GM18502 (cell line): Measurements from ENCODE around the gene SOS1.
"Not testable (repeated sequence)": the region's sequence is repeated elsewhere in the genome, so short reads cannot be mapped to it uniquely, and the experiment has no call there.

Source experiments
- ATAC-seq: cut with Tn5 transposase; IDR thresholded peaks from one replicate; pipeline ENCODE4 v1.9.1; 2021; ENCODE audit warnings: mild to moderate bottlenecking; ENCODE audit not compliant: unreplicated experiment, poor library complexity

Gene SOS1

DNA sequence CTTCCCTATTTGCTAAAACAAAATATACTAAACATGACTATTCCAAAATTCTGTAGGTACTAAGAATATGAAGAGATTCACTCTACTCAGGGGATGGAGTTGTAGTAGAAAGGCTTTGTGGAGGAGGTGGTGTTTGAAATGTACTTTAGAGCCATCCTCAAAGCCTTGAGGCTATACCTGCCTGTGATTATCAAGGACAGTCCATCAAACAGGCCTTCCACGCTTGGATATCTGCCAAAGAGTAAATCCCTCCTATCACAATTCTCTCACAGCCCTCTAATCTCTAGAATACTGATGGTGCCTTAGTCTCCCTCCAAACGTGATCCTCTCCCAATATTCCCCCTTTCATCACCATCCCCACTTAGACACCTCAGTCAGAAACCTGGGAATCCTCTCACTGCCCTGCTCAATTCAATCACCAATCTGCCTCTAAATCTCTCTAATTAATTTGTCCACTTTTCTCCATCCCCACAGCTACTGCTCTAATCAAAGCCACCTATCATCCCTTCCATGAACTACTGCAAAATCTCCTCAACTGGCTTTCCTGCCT lies 13.1 kb downstream of the SOS1 start:
- ATAC-seq = no peak

DNA sequence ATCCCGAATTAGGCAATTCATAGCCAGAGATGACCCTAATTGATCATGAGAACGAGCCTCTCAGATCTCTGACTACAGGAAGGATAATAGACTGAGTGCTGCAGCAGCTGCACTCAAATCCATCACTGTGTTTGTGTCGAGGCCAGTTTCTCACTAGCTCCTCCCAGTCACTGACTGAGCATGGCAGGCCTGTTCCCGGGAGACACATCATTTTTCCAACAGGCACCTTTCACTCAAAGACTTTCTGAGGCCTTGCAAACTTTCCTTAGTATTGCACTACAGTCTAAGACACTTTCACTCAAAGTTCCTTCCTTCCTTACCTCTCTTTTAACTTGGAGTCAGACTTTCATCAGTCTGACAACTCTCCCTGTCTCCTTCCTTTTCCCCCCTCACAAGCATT lies 13.7 kb downstream of the SOS1 start:
- ATAC-seq = no peak

DNA sequence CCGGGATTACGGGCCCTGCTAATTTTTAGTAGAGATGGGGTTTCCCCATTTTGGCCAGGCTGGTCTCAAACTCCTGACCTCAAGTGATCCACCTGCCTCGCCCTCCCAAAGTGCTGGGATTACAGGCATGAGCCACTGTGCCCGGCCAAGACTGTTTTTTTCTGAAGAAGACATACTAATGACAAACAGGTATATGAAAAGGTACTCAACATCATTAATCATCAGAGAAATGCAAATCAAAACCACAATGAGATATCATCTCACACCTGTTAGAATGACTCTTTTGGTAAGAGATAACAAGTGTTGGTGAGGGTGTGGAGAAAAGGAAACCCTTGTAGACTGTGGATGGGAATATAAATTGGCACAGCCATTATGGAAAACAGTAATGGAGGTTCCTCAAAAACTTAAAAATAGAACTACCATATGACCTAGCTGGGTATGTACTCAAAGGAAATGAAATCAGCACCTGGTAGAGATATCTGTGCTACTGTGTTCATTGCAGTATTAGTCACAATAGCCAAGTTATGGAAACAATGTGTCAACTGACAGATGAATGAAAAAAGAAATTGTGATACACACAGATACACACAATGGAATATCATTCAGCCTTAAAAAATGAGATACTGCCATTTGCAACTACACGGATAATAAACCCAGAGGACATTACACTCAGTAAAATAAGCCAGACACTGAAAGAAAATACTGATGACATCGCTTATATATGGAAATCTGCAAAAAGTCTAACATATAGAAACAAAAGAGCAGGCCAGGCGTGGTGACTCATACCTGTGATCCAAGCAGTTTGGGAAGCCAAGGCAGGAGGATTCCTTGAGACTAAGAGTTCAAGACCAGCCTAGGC lies 20.8 kb downstream of the SOS1 start:
- peak; percentile 82 for ATAC-seq

DNA sequence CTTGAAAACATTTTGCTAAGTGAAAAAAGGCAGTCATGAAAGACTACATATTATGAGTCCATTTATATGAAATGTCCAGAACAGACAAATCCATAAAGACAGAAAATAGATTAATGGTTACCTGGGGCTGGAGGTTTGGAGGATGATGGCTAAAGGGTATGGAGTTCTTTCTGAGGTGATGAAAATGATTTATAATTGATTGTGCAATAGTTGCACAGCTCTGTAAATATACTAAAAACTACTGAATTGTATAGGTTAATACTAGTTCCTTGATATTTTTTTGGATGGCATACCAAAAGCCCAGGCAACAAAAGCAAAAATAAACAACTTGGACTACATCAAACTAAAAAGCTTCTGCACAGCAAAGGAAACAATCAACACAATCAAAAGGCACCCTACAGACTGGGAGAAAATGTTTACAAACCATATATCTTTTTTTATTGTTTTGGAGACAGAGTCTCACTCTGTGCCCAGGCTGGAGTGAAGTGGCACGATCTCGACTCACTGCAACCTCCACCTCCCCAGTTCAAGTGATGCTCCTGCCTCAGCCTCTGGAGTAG lies 21.5 kb downstream of the SOS1 start:
- no peak for ATAC-seq

DNA sequence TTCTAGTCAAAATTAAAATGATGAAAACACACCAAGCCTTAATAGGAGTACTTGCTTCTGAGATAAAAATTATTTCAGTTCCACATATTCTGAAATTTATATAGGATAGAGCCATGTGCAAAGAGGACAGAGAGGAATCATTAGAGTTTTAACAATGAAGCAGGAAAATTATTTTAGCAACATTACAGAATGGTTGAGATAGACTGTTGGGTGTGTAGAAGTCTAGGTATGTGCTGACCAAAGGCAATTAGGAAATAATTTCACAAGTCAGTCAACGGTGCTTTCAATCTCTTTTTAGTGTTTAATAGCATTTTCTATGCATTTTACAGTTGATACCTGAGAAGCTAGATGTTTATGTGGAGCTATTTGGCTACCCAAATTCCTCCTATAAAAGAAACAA lies 25.2 kb downstream of the SOS1 start:
- ATAC-seq = no peak

DNA sequence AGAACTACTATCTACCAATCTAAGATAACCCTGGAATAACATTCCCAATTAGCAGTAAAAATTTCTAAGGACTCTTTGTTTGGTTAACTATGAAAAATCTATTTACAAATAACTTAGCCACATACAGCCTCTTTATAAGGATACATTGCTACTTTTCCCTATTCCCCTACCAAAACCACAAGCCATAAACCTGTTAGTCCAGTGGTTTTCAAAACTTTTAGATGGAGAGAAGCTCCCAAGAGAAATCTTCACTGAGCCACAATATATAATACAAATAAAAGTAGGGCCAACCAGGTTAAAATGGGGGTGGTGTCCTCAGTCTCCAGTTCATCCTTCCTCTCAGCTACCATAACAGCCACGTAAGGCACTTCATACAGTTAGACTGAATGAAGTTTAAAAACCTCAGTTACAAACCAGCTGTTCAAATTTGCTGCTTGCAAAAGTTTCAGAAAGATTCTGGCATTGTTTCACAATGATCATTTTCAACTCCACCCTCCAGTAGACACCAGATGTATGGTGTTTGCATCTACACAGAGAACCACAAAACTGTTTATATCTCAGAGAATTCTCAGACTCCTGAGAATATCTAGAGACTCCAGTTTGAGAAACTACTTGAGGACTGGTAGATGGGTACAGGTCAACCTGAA lies 26.0 kb downstream of the SOS1 start:
- ATAC-seq = peak; percentile 83

DNA sequence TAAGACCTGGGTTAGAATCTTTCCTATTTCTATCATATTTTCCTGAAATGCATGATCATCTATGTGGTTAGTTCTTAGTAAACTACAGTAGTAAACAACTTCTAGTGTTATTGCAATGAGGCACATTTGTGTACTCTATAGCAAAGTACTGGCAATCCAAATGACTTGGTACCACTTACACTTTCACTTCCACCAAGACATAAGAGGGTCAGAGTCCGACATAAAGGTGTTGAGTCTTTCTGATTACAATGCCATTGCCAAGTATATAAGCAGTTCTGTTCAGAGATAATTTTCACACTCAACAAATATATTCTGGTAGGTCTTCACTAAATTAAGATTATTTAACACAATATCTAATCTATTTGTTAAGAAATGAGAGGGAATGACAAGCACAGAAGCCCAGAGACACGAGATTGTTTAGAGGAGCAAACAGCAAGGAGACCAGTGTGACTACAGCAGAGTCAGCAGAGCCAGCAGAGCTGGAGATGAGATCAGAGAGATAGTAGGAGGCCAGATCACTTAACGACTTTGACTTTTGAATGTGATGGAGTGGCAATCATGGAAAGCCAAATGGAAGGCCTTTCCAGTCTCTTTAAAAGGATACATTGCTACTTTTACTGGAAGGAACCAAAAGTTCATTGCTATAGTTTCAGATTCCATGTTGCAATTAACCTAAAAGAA lies 27.5 kb downstream of the SOS1 start:
- ATAC-seq = peak; percentile 39

DNA sequence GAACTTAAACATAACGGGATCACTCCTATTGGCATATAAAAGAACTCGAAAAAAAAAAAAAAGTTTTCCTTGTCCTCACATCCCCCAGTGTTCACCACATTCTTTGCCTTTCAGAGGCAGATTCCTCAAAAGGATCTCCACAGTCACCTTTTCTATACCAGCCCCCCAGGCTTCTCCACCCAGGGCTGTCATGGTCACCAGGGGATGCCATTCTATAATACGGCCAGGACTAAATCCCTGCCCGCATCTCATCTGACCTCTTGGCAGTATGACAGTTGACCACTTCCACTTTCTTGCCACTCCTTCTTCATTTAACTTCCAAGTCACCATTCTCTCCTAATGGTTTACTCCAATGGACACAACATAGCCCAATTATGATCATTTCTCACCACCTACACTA lies 29.3 kb downstream of the SOS1 start:
- ATAC-seq = no peak

DNA sequence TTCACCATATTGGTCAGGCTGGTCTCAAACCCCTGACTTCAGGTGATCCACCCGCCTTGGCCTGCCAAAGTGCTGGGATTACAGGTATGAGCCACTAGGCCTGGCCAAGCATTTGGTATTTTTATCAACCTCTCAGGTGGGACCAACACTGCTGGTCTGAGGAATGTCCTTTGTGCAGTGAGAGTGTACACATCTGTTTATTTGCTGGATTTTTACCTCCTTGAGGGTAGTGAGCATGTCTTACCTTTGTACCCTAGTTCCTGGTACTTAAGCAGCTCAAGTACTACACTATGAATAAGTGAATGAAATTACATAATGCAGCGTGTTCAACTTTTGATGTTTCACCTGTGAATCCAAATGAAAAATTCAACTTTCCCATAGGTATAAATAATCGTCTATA lies 29.8 kb downstream of the SOS1 start:
- ATAC-seq = no peak

DNA sequence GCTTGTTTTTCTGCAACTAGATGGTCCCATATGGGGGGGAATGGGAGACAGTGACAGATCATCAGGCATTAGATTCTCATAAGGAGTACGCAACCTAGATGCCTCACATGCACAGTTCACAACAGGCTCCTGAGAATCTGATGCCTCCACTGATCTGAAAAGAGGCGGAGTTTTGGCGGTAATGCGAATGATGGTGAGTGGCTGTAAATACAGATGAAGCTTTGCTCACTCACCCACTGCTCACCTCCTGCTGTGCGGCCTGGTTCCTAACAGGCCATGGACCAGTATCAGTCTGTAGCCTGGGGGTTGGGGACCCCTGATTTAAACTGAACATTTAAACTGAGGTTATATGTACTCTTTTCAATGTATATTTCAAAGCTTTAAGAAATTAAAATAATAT lies 40.7 kb downstream of the SOS1 start:
- ATAC-seq = no peak

DNA sequence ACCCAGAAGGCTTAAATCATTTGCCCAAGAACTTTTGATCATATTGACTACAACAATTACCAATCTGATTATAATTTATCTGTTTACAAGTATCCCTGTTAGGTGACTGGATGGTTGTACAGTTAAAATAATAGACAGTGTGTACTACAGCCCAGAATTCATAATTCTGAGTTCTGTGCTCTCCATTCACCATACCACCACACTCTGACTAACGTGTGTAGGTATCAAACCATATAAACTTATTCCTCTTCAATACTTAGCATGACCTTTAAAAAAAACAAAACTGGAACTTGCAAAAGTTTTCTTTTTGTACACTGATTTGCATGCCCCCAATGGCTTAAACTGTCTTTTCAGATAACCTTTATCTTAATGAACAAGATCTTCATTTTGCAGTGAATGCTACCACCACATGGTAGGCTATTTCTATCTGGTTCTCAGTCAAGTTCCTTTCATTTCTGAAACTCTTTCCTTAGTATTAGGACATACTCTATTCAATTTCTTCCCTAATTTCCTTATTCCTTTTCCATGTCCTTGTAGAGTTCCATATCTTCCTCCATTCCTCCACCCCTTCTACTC lies 50.9 kb downstream of the SOS1 start:
- ATAC-seq = no peak

DNA sequence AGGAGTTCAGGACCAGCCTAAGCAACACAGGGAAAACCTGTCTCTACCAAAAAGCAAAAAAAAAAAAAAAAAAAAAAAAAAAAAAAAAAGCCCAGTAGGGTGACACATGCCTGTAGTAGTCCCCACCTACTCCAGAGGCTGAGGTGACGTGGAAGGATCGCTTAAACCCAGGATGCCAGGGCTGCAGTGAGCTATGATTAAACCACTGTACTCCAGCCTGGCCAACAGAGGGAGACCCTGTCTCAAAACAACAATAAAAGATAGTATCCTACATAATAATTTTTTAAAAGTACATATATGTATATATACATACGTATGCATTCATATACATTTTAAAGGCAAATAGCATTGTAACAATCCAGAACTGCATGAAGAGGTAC lies 51.7 kb downstream of the SOS1 start:
- no peak for ATAC-seq

DNA sequence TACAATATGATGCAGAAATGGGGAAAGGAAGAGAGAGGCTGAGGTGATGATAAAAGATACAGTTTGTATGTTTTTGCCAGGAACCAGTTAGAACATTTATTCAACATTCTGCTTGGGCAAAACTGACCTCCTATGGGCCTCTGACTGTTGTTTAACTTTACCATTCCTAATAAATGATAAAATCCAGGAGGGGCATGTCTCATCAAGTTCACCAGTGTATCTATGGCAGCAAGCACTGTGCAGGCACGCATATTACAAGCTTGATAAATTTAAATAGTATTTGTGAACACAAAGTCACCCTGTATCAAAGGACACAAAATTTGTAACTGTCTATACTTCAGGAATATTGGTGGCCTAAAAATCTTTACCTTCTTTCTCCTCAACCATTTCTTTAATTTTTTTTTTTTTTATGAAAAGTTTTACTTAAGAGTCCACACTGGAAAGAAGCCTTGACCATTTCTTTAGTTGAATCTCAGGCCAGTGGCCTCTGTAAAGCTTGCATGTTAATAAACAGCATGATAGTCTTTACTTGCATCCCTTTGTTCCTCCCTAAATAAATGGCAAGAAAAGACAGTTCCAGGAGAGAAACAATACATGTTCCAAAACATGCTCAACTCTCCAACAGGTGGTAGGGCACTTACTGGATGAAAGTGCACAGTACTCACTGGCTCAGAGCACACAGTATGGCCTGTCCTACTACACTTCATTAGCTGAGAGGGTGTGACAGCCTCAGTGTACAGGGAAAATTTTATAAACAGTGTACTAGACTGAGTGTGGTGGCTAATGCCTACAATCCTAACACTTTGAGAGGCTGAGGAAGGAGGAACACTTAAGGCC lies 52.3 kb downstream of the SOS1 start:
- ATAC-seq = no peak

DNA sequence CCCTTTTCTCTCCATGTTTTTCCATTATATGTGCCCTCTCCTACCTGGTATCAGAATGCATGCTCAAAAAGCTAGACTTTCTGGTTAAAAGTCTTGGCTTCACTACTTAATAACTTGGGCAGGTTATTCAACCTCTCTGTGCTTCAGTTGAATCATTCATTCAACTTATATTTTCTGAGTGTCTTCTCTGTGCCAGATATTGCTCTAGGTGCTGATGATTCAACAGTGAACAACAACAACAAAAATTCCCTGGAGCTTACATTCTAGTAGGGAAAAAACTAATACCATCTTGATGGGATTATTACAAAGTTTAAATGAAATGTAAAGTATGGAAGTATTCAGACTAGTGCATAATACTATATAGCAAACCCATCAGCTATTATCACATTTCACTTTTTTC lies 55.2 kb downstream of the SOS1 start:
- ATAC-seq = no peak

DNA sequence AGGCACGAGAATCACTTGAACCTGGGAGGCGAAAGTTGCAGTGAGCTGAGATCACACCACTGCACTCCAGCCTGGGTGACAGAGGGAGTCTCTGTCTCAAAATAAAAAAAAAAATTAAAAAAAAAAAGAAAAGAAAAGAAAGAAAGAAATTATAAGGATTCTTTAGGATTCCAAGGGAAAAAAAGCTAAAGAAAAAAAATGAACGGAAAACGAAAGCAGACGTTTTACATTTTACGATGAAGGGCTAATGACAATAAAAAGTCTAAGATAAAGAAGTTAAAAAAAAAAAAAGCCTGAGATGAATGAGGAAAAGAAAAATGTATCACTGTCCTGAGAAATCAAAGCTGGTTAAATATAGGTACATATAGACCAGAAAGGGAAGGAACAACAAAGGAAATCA lies 58.5 kb downstream of the SOS1 start:
- ATAC-seq = no peak

DNA sequence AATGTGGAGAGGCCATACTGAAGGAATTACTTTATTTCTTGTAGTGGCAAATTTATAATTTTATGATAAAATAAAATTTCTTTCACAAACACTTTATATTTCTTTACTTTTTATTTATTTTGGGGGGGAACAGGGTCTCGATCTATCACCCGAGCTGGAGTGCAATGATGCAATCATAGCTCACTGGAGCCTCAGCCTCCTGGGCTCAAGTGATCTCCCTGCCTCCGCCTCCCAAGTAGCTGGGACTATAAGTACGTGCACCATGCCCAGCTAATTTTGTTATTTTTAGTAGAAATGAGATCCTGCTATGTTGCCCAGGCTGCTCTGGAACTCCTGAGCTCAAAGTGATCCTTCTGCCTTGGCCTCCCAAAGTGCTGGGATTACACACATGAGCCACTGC lies 59.6 kb downstream of the SOS1 start:
- no peak for ATAC-seq

DNA sequence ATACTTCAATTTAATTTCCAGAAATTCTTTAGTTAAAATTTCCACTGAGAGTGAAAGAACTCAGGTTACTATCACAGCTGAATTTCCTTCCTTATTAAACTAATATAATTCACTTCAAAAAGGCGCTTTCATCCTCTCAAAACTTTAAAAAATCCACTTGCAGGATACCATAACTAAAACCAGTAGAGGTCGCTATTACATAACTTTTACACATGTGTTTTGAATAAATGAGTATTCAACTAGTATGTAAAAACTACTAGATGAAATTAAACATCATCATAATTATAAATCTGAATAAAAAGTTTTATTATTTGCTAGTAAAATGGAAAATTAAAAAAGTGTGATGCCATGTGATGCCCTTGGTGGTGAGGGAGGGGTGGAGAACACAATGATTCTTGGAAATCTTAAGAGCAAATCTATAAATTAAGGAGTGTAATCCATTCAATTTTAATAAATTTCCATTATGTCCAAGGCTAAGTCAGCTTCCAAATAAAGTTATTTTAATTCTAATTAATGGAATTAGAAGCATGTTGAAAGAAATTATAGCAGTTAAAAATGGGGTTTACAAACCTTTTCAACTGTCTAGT lies 61.4 kb downstream of the SOS1 start:
- ATAC-seq = no peak

DNA sequence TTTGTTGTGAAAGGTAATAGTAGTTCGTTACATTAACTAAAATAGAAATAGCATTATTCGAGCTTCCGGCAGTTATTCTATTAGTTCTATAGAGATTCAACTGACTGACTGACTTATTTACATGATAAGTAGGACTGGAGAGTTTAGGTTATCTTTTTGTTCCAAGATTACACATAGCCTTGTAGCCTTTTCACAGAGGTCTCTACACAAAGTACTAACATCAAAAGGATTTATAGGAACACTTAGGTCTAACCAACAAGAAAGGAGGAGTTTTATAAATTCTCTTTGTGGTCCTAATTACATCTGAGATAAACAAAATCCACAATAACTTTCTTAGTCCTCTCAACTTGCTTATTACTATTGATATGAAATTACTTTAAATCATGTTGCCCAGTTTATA lies 62.8 kb downstream of the SOS1 start:
- no peak for ATAC-seq

DNA sequence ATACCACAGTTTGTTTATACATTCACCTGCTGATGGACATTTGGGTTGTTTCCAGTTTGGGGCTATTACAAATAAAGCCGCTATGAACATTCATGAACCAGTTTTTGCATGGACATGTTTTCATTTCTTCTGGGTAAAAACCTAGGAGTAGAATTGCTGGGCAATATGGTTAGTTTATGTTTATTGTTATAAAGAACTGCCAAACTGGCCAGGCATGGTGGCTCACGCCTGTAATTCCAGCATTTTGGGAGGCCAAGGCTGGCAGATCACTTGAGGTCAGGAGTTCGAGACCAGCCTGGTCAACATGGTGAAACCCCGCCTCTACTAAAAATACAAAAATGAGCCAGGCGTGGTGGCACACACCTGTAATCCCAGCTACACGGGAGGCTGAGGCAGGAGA lies 68.2 kb downstream of the SOS1 start:
- ATAC-seq = not testable (repeated sequence)
